Naive thymus-derived CD4-positive, alpha-beta T cell (primary cell): Measurements from ENCODE around the gene C1orf52. TPM values are rescaled to one million over a fixed set of nuclear protein-coding genes. Genes with fewer than 3 reads are reported as not detected.

ENCODE experiments used
- ATAC-seq: fragments of 150-1000 bp; cut with Tn5 transposase; 2 replicates; pipeline ENCODE4 v1.10.0; 2021; ENCODE audit warnings: mild to moderate bottlenecking, moderate library complexity
- CTCF ChIA-PET: fragments of 350-600 bp; sonication (Branson Sonifier 250); formaldehyde crosslinking; loops from one replicate; lab custom pipeline; 2021; ENCODE audit warnings: antibody characterized with exemption; lab: Charles Lee
- POLR2A ChIA-PET: fragments of 350-600 bp; sonication (Branson Sonifier 250); formaldehyde crosslinking; loops from one replicate; lab custom pipeline; 2021; ENCODE audit warnings: antibody characterized with exemption, inconsistent platforms; lab: Charles Lee
- DNase-seq, 9 donors: peaks; one replicate each; pipeline versions ENCODE4 v3.0.0 to v3.0.0-alpha.2; 2020 to 2022; ENCODE audit warnings: mixed read lengths in 1 of 9
- H3K27ac ChIP-seq: one replicate; pipeline ENCODE4 v1.7.0; 2013; ENCODE audit warnings: mild to moderate bottlenecking, low read depth, low read length, moderate library complexity
- H3K27me3 ChIP-seq, 2 donors: one replicate each; pipeline ENCODE4 v1.7.0; 2013; ENCODE audit warnings: low read length in 2 of 2, mild to moderate bottlenecking in 2 of 2, moderate library complexity in 2 of 2; ENCODE audit not compliant: control insufficient read depth in 2 of 2, insufficient read depth in 2 of 2
- H3K36me3 ChIP-seq, 3 experiments: 1 replicate in 2 of 3; 2 replicates in 1 of 3; pipeline ENCODE4 v1.7.0; 2013; ENCODE audit warnings: low read length in 3 of 3, mild to moderate bottlenecking in 3 of 3, moderate library complexity in 1 of 3; ENCODE audit not compliant: insufficient read depth in 3 of 3, control insufficient read depth in 2 of 3
- H3K4me1 ChIP-seq, 2 donors: one replicate each; pipeline ENCODE4 v1.7.0; 2013; ENCODE audit warnings: low read length in 2 of 2, mild to moderate bottlenecking in 2 of 2, moderate library complexity in 1 of 2; ENCODE audit not compliant: control insufficient read depth in 2 of 2, insufficient read depth in 2 of 2
- H3K4me3 ChIP-seq: 2 replicates; pipeline ENCODE4 v1.7.0; 2013; ENCODE audit warnings: mild to moderate bottlenecking, low read length
- H3K9me3 ChIP-seq, 3 experiments: 1 replicate in 2 of 3; 2 replicates in 1 of 3; pipeline ENCODE4 v1.7.0; 2013; ENCODE audit warnings: low read length in 3 of 3; ENCODE audit not compliant: control insufficient read depth in 2 of 3
- H3K27ac Mint-ChIP-seq, 9 donors: one replicate each; pipeline ENCODE4 v1.8.0; 2020 to 2022; ENCODE audit warnings: mixed read lengths in 9 of 9, mild to moderate bottlenecking in 8 of 9, moderate library complexity in 5 of 9, inconsistent platforms in 2 of 9
- H3K27me3 Mint-ChIP-seq, 5 donors: one replicate each; pipeline ENCODE4 v1.8.0; 2021 to 2022; ENCODE audit warnings: mixed read lengths in 5 of 5, mild to moderate bottlenecking in 1 of 5
- H3K36me3 Mint-ChIP-seq, 5 donors: one replicate each; pipeline ENCODE4 v1.8.0; 2020 to 2022; ENCODE audit warnings: mixed read lengths in 5 of 5, mild to moderate bottlenecking in 3 of 5, inconsistent platforms in 1 of 5
- H3K4me1 Mint-ChIP-seq, 7 donors: one replicate each; pipeline ENCODE4 v1.8.0; 2020 to 2022; ENCODE audit warnings: mixed read lengths in 7 of 7, mild to moderate bottlenecking in 3 of 7, inconsistent platforms in 1 of 7
- H3K4me3 Mint-ChIP-seq, 10 donors: one replicate each; pipeline ENCODE4 v1.8.0; 2020 to 2022; ENCODE audit warnings: mild to moderate bottlenecking in 10 of 10, mixed read lengths in 10 of 10, moderate library complexity in 6 of 10, inconsistent platforms in 2 of 10
- H3K9me3 Mint-ChIP-seq, 11 donors: one replicate each; pipeline ENCODE4 v1.8.0; 2020 to 2022; ENCODE audit warnings: mixed read lengths in 11 of 11, mild to moderate bottlenecking in 4 of 11, inconsistent platforms in 1 of 11, moderate library complexity in 1 of 11
- intact Hi-C, 2 donors: fragments of 100-400 bp; cut with micrococcal nuclease; formaldehyde crosslinking; loops; one replicate each; pipeline ENCODE4 v1.15.1; 2023
- polyA plus RNA-seq, 2 donors: library from polyadenylated mRNA; unstranded; fragments of 300-500 nt; fragmentation: Illumina TruSeq; gene quantifications; one replicate each; pipeline ENCODE4 v1.2.3, GENCODE V29; 2021
- total RNA-seq, 6 experiments: library from RNA in 5 of 6; stranded (reverse) in 5 of 6; gene quantifications; 1 replicate in 5 of 6; 2 replicates in 1 of 6; pipeline ENCODE4 v1.2.3 and lab custom pipeline; 2021 to 2026

Gene C1orf52
- total and polyA plus RNA-seq, 7 experiments from 2014 or later: 25.7 to 55.4 (median 41.6) TPM

- H3K4me1 Mint-ChIP-seq: no peaks in the 10 kb centered on the region
- H3K9me3 Mint-ChIP-seq: peaks cover 0 to 6% (median 0%) of the 10 kb centered on the region in 11 donors
- intact Hi-C loops: no loop called here
- Histone ChIP-seq H3K27me3 (peaks cover 0 to 5% of the 10 kb centered on the region in 2 donors), H3K9me3 (no peaks in the 10 kb centered on the region), H3K27ac (no peak overlapping the region), H3K4me1 (no peaks in the 10 kb centered on the region), H3K36me3 (no peaks in the 10 kb centered on the region), H3K4me3 (no peak overlapping the region)
- H3K27ac Mint-ChIP-seq: no peak overlapping the region
- ChIA-PET CTCF (no interaction called here), POLR2A (no interaction called here)
- peaks cover 0 to 4% (median 0%) of the 10 kb centered on the region in 5 donors for H3K36me3 Mint-ChIP-seq
- H3K27me3 Mint-ChIP-seq: peaks cover 19 to 46% (median 27%) of the 10 kb centered on the region in 5 donors
- DNase-seq (no peak), ATAC-seq (no peak)
- no peak overlapping the region for H3K4me3 Mint-ChIP-seq
Measured at GRCh38 chr1:85214654-85215053, 44.8 kb downstream of the C1orf52 start.

- no peak for ATAC-seq
- no peak overlapping the region for H3K4me3 ChIP-seq
- CTCF ChIA-PET: no interaction called here
- no peaks in the 10 kb centered on the region for H3K36me3 ChIP-seq
- intact Hi-C loops: loop anchor here in 1 of 2 donors (10.0 kb wide), 2 partner anchors 1496 to 1704 kb away; partner anchors contain the start of gene SH3GLB1
- H3K9me3 Mint-ChIP-seq: no peaks in the 10 kb centered on the region
- H3K4me1 Mint-ChIP-seq: peaks cover 0 to 4% (median 2%) of the 10 kb centered on the region in 7 donors
- H3K36me3 Mint-ChIP-seq: peaks cover 0 to 4% (median 0%) of the 10 kb centered on the region in 5 donors
- no peak overlapping the region for H3K27ac Mint-ChIP-seq
- H3K27me3 Mint-ChIP-seq: peaks cover 12 to 43% (median 22%) of the 10 kb centered on the region in 5 donors
- POLR2A ChIA-PET: no interaction called here
- H3K27ac ChIP-seq: no peak overlapping the region
- no peaks in the 10 kb centered on the region for H3K27me3 ChIP-seq
- DNase-seq: no peak
- H3K9me3 ChIP-seq: no peaks in the 10 kb centered on the region
- H3K4me1 ChIP-seq: no peaks in the 10 kb centered on the region
- H3K4me3 Mint-ChIP-seq: no peak overlapping the region
Measured at GRCh38 chr1:85208488-85208887, 51.0 kb downstream of the C1orf52 start.

- no peak overlapping the region for H3K27ac ChIP-seq
- peaks cover 7 to 11% of the 10 kb centered on the region in 2 donors for H3K4me1 ChIP-seq
- ChIA-PET POLR2A (interaction anchor here (1.3 kb wide), 1 partner anchor 55 kb away, joined by 3 read pairs; no protein-coding TSS in a partner anchor), CTCF (no interaction called here)
- H3K4me3 Mint-ChIP-seq: no peak overlapping the region
- peaks cover 0 to 3% (median 0%) of the 10 kb centered on the region in 11 donors for H3K9me3 Mint-ChIP-seq
- peaks cover 0 to 5% (median 0%) of the 10 kb centered on the region in 3 experiments for H3K36me3 ChIP-seq
- H3K4me3 ChIP-seq: no peak overlapping the region
- no peaks in the 10 kb centered on the region for H3K27me3 ChIP-seq
- peaks cover 9 to 34% (median 29%) of the 10 kb centered on the region in 7 donors for H3K4me1 Mint-ChIP-seq
- intact Hi-C loops: loop anchor here (2.0 to 10.0 kb wide), 10 partner anchors 17 to 1699 kb away; partner anchors contain the start of genes CTBS (in 1 of the 2), GNG5 (in 1 of the 2), PRKACB (in 1 of the 2) and SAMD13 (in 1 of the 2)
- H3K27ac Mint-ChIP-seq: peak overlapping the region in 3 of 9 donors; percentile 62 to 99 (median 97)
- no peaks in the 10 kb centered on the region for H3K9me3 ChIP-seq
- no peak for ATAC-seq
- H3K36me3 Mint-ChIP-seq: no peaks in the 10 kb centered on the region
- H3K27me3 Mint-ChIP-seq: peaks cover 0 to 61% (median 12%) of the 10 kb centered on the region in 5 donors
- DNase-seq: no peak
Measured at GRCh38 chr1:85203573-85204171, 55.8 kb downstream of the C1orf52 start.

GRCh38 chr1:85202864-85203255, 56.6 kb downstream of the C1orf52 start:
- no peak for DNase-seq
- H3K4me1 Mint-ChIP-seq: peaks cover 12 to 42% (median 37%) of the 10 kb centered on the region in 7 donors
- Histone ChIP-seq H3K27ac (peak overlapping the region; percentile 96), H3K27me3 (no peaks in the 10 kb centered on the region), H3K4me3 (no peak overlapping the region), H3K36me3 (peaks cover 0 to 5% (median 0%) of the 10 kb centered on the region in 3 experiments), H3K9me3 (no peaks in the 10 kb centered on the region), H3K4me1 (peaks cover 7 to 11% of the 10 kb centered on the region in 2 donors)
- POLR2A ChIA-PET: interaction anchor here (1.3 to 5.2 kb wide), 4 partner anchors 8 to 73 kb away, joined by 4 to 38 read pairs (median 14); partner anchors contain the start of genes BCL10 and C1orf52
- H3K4me3 Mint-ChIP-seq: peak overlapping the region in 7 of 10 donors; percentile 12 to 100 (median 86)
- H3K9me3 Mint-ChIP-seq: peaks cover 0 to 3% (median 0%) of the 10 kb centered on the region in 11 donors
- H3K27ac Mint-ChIP-seq: peak overlapping the region in 8 of 9 donors; percentile 97 to 100 (median 99)
- peaks cover 0 to 59% (median 4%) of the 10 kb centered on the region in 5 donors for H3K27me3 Mint-ChIP-seq
- CTCF ChIA-PET: no interaction called here
- intact Hi-C loops: loop anchor here (2.0 to 10.0 kb wide), 10 partner anchors 18 to 1698 kb away; partner anchors contain the start of genes CTBS (in 1 of the 2), GNG5 (in 1 of the 2), PRKACB (in 1 of the 2) and SAMD13 (in 1 of the 2)
- ATAC-seq: no peak
- peaks cover 0 to 2% (median 2%) of the 10 kb centered on the region in 5 donors for H3K36me3 Mint-ChIP-seq

GRCh38 chr1:85202092-85202863, 57.2 kb downstream of the C1orf52 start:
- Histone ChIP-seq H3K9me3 (no peaks in the 10 kb centered on the region), H3K4me3 (peak overlapping the region; percentile 84), H3K27me3 (no peaks in the 10 kb centered on the region), H3K27ac (peak overlapping the region; percentile 96), H3K4me1 (peaks cover 7 to 11% of the 10 kb centered on the region in 2 donors), H3K36me3 (peaks cover 0 to 5% (median 0%) of the 10 kb centered on the region in 3 experiments)
- peaks cover 15 to 47% (median 40%) of the 10 kb centered on the region in 7 donors for H3K4me1 Mint-ChIP-seq
- peak overlapping the region; percentile 88 to 100 (median 99) for H3K27ac Mint-ChIP-seq
- H3K36me3 Mint-ChIP-seq: peaks cover 0 to 5% (median 3%) of the 10 kb centered on the region in 5 donors
- intact Hi-C loops: loop anchor here (2.0 to 10.0 kb wide), 10 partner anchors 19 to 1697 kb away; partner anchors contain the start of genes CTBS (in 1 of the 2), GNG5 (in 1 of the 2), PRKACB (in 1 of the 2) and SAMD13 (in 1 of the 2)
- peak overlapping the region; percentile 86 to 100 (median 98) for H3K4me3 Mint-ChIP-seq
- ChIA-PET CTCF (interaction anchor here (0.8 to 1.9 kb wide), 4 partner anchors 38 to 257 kb away, joined by 3 to 9 read pairs (median 6); partner anchors contain the start of gene C1orf52), POLR2A (interaction anchor here (0.7 to 5.2 kb wide), 11 partner anchors 8 to 257 kb away, joined by 3 to 38 read pairs (median 4); partner anchors contain the start of genes BCL10 and C1orf52)
- ATAC-seq (no peak), DNase-seq (peak in 1 of 9 donors; percentile 6)
- peaks cover 0 to 3% (median 0%) of the 10 kb centered on the region in 11 donors for H3K9me3 Mint-ChIP-seq
- peaks cover 0 to 57% (median 0%) of the 10 kb centered on the region in 5 donors for H3K27me3 Mint-ChIP-seq
